ENCODE results near the gene SIX3.

DNA sequence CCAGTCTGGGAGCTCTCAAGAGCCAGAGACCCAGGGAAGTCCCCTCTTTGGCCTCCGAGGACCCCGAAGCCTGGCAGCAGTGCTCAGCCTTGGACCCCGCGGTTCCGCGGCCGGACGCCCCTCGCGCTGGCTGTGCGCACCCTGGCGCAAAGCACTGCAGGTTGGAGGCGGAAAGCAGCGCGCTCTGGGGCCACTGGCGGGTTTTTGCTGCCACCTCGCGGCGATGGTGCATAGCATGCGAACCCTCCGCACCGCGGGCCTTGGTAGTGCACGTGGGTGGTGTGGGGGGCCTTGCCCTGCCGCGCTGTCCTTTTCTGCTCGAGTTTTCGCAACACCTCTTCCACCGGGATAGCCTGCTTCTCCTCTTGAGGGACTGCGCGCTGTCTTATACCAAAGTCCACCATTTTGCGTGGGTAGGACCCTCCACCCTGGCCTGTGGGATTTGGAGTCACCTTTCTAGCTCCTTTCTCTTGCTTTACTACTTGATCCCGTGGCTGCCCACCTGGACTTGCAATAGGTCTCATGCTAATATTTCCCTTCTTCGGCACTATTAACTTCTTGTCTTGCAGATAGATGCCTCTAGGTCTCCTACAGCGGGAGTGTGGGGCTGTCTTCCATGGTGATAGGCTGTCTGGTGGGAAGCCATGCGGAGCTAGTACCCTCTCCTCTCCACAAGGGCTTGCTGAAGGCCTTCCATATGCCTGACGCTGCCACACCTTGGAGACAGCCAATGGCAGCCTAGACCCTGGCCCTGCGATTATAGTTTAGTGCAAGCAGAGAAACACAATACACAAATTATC, 14.3 kb downstream of the SIX3 start:
- TF ChIP-seq, protein P1, sequence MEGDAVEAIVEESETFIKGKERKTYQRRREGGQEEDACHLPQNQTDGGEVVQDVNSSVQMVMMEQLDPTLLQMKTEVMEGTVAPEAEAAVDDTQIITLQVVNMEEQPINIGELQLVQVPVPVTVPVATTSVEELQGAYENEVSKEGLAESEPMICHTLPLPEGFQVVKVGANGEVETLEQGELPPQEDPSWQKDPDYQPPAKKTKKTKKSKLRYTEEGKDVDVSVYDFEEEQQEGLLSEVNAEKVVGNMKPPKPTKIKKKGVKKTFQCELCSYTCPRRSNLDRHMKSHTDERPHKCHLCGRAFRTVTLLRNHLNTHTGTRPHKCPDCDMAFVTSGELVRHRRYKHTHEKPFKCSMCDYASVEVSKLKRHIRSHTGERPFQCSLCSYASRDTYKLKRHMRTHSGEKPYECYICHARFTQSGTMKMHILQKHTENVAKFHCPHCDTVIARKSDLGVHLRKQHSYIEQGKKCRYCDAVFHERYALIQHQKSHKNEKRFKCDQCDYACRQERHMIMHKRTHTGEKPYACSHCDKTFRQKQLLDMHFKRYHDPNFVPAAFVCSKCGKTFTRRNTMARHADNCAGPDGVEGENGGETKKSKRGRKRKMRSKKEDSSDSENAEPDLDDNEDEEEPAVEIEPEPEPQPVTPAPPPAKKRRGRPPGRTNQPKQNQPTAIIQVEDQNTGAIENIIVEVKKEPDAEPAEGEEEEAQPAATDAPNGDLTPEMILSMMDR (IDR thresholded peaks at IDR 0.05 in 4 of 5, conservative IDR thresholded peaks at IDR 0.05 in 1 of 5), result peak; percentile 70 to 96 (median 89)
- TF ChIP-seq POLR2A (IDR thresholded peaks at IDR 0.05), result no peak
